C4-2B (cell line): ENCODE data around the gene BSN.

Experiments used
- ZFX ChIP-seq: fragments of 450-650 bp; IDR thresholded peaks from 2 replicates; pipeline ENCODE4 v1.6.1; 2017
- TF ChIP-seq, protein P1 (sequence below): fragments of 450-650 bp; conservative IDR thresholded peaks from 2 replicates; pipeline ENCODE4 v1.5.1; 2017; ENCODE audit warnings: mild to moderate bottlenecking

DNA sequence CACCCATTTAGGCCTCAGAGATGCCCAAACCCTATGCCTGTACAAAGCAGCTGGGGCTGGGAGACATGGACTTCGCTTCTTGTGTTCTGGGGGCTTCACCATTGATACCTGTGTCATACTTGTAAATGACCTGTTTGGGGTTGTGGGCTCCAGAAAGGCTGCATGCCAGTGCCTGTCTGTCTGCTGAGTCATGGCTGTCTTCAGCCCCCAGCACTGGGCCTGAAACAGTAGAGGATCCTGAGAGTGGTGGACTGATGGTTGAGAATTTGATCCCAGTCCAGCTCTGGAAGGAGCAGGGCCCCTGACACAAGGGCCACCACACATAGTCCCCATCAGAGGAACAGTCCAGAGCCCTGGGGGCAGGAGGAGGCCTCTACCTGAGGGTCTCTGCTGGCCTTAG lies 95.3 kb downstream of the BSN start:
- TF ChIP-seq, protein P1, sequence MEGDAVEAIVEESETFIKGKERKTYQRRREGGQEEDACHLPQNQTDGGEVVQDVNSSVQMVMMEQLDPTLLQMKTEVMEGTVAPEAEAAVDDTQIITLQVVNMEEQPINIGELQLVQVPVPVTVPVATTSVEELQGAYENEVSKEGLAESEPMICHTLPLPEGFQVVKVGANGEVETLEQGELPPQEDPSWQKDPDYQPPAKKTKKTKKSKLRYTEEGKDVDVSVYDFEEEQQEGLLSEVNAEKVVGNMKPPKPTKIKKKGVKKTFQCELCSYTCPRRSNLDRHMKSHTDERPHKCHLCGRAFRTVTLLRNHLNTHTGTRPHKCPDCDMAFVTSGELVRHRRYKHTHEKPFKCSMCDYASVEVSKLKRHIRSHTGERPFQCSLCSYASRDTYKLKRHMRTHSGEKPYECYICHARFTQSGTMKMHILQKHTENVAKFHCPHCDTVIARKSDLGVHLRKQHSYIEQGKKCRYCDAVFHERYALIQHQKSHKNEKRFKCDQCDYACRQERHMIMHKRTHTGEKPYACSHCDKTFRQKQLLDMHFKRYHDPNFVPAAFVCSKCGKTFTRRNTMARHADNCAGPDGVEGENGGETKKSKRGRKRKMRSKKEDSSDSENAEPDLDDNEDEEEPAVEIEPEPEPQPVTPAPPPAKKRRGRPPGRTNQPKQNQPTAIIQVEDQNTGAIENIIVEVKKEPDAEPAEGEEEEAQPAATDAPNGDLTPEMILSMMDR = no peak
- no peak for TF ChIP-seq ZFX
